D341Med (cell line): Measurements from ENCODE around the gene LYZL4.

Experiments used
- DNase-seq: peaks from one replicate; pipeline ENCODE4 v3.0.0; 2012; ENCODE audit warnings: low spot score

Gene LYZL4

DNA sequence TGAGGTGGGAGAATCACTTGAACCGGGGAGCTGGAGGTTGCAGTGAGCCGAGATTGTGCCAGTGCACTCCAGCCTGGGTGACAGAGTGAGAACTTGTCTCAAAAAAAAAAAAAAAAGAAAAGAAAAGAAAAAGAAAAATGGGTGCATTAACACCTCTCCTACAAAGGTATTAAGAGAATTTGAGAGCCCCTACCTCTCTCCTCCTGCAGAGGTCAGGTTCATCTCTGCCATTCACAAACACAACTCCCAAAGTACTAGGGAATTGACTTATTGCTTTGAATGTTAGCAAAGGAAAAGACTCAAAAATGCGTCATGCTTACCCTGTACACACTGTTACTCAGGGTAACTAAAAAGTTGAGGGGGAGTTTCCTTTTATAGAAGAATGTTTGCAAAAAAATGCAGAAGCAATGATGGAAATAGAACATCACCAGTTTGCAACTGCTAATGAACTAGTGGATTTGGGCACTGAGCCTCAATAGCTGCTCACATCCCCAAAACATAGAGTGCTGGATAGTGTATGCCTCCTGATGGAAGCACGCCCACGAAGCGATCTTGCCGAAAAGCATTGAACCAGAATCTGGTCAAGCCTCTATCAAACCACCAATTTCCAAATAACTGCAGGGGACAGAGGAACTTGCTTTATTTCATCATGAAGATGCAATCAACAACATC, 15.5 kb upstream of the LYZL4 start:
- DNase-seq = no peak

DNA sequence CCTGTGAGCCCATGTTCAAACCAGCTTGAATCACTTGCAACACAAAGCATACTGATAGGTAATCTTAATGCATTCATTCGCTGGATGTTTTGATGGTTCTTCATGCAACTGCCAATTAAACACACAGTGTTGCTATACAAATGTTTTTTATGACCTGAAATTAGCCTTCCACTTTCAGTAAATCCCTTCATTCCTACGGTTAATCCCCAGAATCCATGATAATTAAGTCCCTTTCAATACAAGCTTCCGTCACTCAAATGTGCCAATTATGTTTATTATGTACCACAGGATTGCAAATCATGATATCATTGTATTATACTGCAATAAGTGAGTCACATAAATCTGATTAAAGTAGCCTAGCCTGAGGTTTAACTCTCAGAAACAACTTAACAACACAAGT, 14.5 kb upstream of the LYZL4 start:
- no peak for DNase-seq

GRCh38 chr3:42421818-42422796, 11.7 kb upstream of the LYZL4 start:
- no peak for DNase-seq

GRCh38 chr3:42419563-42419962, 9.2 kb upstream of the LYZL4 start:
- DNase-seq = no peak

GRCh38 chr3:42412526-42413155, 2.2 kb upstream of the LYZL4 start:
- no peak for DNase-seq

GRCh38 chr3:42411429-42411828, 1.0 kb upstream of the LYZL4 start:
- no peak for DNase-seq

DNA sequence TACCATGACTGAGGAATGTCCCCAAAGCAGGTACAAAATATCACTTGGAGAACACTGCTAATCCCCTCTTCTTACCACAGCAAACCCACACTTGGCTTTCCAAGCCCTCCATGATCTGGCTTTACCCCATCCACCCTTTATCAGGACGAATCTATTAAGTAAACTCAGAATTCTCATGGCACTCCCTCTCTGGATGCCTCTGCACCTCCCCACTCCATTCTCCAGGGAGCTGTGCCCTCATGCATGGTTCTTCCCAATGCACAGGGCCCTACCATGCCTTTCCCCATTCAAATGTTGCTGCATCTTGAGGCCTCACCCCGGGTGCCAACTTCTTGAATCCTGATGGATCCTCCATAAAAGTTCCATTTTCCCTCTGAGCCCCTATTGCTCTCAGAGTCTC, 2.3 kb downstream of the LYZL4 start:
- DNase-seq = no peak

GRCh38 chr3:42406727-42407450, 3.5 kb downstream of the LYZL4 start:
- no peak for DNase-seq

- DNase-seq = no peak
Observed at GRCh38 chr3:42405857-42406256, 4.6 kb downstream of the LYZL4 start.

GRCh38 chr3:42403737-42404136, 6.7 kb downstream of the LYZL4 start:
- no peak for DNase-seq

- no peak for DNase-seq
Observed at GRCh38 chr3:42402394-42403096, 7.9 kb downstream of the LYZL4 start.

- DNase-seq = no peak
Observed at GRCh38 chr3:42398080-42398479, 12.3 kb downstream of the LYZL4 start.

DNA sequence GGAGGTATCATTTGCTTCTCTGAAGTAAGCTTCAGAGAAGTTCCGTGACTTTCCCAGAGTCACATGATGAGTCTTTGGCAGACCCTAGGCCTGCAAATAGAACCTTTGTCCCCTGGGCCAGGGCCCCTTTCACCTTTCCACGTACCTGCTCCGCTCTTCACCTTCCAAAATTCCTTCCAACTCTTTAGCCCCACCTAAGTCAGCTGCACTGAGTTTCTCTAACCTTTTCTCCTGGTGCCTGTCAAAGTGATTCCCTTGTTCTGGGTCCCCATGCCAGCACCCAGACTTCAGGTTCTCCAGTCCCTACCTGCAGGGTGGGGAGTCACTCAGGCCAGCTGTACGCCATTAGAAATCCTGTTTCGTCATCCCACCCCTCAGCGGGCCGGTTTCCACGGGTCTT, 12.8 kb downstream of the LYZL4 start:
- DNase-seq = no peak

GRCh38 chr3:42394579-42395288, 15.7 kb downstream of the LYZL4 start:
- DNase-seq = no peak

DNA sequence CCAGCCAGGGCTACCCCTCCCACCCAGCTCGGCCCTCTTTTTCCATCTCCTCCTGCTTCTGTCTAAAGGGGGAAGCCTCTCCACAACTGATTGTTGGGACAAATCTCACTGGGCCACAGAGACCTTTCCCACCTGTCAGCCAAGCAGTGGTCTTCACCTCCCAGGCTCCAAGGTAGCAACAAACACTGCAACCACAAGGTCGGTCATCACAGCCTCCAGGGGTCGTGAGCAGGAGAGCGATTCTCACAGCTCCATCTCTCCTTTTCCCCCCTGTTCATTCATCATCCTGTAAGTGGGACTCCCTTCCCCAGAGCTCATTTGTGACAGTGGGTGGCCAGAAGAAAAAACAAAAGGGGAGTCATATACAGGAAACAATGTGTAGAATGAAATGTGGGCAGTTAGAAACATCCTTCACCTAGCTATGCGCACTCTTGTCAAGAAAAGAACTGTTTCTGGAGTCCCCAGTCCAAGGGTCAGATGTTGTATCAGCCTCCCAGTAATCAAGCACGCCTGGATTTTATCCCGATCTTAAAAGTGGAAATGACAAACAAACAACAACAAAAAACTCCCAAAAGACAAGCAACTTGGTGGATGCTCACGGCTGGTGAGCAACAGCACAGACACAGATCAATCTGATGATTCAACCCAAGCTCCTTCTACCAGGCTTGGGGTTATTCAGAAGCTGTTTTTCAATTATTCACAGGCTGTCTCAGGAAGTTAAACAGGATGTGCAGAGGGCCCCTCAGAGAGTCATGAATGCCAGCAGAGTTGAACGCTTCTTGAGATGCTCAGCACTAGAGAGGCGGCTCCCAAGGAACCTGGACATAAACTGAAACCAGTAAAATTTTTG, 22.4 kb downstream of the LYZL4 start:
- no peak for DNase-seq

GRCh38 chr3:42381551-42382082, 28.8 kb downstream of the LYZL4 start:
- DNase-seq = no peak

DNA sequence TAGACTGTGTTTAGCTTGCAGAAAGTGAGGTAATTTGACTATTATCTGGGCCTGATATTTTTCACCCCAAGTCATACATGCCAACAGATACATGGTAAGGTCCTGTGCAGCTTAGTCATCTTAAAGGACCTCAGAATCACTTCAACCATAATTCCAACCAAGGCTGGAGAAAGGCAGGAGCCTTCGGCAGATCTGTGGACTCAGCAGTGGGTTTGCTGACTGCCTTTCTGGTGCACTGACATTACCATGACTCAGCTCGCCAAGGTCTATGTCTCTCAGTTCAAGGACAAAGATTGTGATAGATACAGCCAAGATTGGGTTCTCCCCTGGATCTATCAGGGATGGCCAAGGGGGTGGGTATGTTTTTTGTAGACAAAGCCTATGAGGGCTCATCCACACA, 32.7 kb downstream of the LYZL4 start:
- DNase-seq = no peak

- no peak for DNase-seq
Observed at GRCh38 chr3:42376344-42376798, 34.0 kb downstream of the LYZL4 start.

GRCh38 chr3:42375121-42375800, 35.1 kb downstream of the LYZL4 start:
- DNase-seq = no peak
